AG09319 (cell line): ENCODE measurements around the gene DMKN.
A peak's percentile ranks its signal among the peaks of the same experiment; 100 is the strongest.

Source experiments
- DNase-seq: peaks from one replicate; pipeline ENCODE4 v3.0.0-alpha.2; 2010; ENCODE audit warnings: low read depth; ENCODE audit errors: extremely low read depth
- CTCF ChIP-seq: IDR thresholded peaks from 2 replicates; pipeline ENCODE4 v1.5.1; 2011; ENCODE audit warnings: low read depth, mild to moderate bottlenecking, inconsistent platforms, low read length, moderate library complexity

DMKN gene

GRCh38 chr19:35529241-35530218 is 16.1 kb upstream of the DMKN start:
- no peak for TF ChIP-seq CTCF
- no peak for DNase-seq

- no peak for TF ChIP-seq CTCF
- DNase-seq, result peak; percentile 28
Observed at GRCh38 chr19:35528218-35529038, 15.0 kb upstream of the DMKN start, which contains the start of gene SBSN. SBSN (minus strand) TSS chr19:35528311; CDS start chr19:35528281, 30 bp downstream.

- no peak for TF ChIP-seq CTCF
- DNase-seq, result no peak
Observed at GRCh38 chr19:35525873-35526272, 12.4 kb upstream of the DMKN start.

- DNase-seq, result no peak
- TF ChIP-seq CTCF, result no peak
Observed at GRCh38 chr19:35524181-35524837, 10.9 kb upstream of the DMKN start.

- no peak for DNase-seq
- no peak for TF ChIP-seq CTCF
Observed at GRCh38 chr19:35522745-35523327, 9.4 kb upstream of the DMKN start.

DNA sequence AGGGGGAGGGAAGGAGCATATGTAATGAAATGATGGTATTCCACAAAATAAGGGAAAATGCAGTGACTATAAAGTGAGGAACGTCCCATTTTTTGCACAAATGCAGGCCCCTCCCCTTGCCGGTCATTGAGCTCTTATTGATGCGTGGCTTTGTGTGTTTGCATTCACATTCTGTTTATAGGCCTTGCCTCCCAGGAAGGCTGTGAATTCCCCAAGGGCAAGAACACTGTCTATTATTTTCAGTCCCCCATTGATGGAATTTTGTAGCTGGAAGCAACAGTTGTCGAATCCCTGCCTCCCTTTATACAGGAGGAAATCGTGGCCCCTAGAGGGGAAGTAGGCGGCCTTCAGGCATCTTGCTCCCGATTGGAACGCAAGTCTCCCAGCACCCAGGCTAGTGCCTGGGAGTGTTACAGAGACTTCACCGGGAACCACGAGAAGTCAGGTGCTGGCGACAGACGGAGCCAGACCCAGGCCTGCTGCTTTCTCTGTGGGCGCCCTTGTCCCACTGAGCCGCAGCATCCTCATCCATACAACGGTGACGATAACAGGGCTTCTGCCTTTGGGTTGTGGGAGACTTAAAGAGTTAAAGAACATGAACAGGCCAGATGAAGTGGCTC is 7.8 kb upstream of the DMKN start:
- TF ChIP-seq CTCF, result no peak
- DNase-seq, result no peak
